VCaP (cell line): ENCODE results near the gene ADAM33.

ENCODE experiments used
- H3K27ac ChIP-seq: fragments of 450-650 bp; 2 replicates; pipeline ENCODE4 v1.5.1; 2017
- TF ChIP-seq, protein P1 (sequence below): fragments of 450-650 bp; conservative IDR thresholded peaks from 2 replicates; pipeline ENCODE4 v1.5.1; 2017; ENCODE audit warnings: mild to moderate bottlenecking, moderate library complexity

The ADAM33 gene

DNA sequence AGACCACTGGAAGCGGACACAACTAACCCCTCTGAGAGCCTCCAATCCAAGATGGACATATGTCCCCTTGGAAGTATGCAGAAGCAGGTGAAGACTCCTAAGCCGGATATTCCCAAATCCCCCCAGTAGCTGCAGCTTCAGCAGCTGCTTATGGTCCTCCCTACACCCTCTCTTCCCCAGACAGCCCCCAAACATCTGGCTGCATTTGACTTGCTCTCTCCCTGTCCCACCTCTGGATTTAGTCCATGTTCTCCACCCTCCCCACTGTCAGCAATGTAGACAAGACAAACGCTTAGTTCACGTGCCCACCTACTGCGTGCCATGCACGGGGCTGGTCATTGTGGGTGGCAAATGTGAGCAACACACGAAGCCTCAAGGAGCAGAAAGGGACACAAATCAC lies 4.6 kb upstream of the ADAM33 start:
- TF ChIP-seq, protein P1, sequence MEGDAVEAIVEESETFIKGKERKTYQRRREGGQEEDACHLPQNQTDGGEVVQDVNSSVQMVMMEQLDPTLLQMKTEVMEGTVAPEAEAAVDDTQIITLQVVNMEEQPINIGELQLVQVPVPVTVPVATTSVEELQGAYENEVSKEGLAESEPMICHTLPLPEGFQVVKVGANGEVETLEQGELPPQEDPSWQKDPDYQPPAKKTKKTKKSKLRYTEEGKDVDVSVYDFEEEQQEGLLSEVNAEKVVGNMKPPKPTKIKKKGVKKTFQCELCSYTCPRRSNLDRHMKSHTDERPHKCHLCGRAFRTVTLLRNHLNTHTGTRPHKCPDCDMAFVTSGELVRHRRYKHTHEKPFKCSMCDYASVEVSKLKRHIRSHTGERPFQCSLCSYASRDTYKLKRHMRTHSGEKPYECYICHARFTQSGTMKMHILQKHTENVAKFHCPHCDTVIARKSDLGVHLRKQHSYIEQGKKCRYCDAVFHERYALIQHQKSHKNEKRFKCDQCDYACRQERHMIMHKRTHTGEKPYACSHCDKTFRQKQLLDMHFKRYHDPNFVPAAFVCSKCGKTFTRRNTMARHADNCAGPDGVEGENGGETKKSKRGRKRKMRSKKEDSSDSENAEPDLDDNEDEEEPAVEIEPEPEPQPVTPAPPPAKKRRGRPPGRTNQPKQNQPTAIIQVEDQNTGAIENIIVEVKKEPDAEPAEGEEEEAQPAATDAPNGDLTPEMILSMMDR, result no peak
- H3K27ac ChIP-seq, result no peak overlapping the region

DNA sequence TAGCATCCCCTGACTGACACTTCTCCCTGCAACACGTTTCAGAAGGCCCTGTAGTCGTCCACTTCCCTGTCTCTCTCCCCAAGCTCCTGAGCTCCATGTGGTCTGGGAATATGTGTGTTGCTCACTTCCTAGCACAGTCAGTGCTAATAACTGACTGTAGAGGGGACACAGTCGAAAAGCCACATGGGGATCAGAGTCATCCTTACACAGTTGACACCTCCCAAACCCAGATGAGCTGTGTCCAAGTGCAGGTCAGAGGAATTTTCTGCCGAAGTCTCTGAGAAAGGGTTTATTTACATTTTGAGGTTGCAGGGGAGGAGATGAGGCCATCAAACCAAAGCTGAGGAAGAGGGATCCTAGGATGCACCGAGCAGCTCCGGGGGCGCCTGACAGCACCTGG lies 3.5 kb upstream of the ADAM33 start:
- TF ChIP-seq, protein P1, result no peak
- no peak overlapping the region for H3K27ac ChIP-seq

DNA sequence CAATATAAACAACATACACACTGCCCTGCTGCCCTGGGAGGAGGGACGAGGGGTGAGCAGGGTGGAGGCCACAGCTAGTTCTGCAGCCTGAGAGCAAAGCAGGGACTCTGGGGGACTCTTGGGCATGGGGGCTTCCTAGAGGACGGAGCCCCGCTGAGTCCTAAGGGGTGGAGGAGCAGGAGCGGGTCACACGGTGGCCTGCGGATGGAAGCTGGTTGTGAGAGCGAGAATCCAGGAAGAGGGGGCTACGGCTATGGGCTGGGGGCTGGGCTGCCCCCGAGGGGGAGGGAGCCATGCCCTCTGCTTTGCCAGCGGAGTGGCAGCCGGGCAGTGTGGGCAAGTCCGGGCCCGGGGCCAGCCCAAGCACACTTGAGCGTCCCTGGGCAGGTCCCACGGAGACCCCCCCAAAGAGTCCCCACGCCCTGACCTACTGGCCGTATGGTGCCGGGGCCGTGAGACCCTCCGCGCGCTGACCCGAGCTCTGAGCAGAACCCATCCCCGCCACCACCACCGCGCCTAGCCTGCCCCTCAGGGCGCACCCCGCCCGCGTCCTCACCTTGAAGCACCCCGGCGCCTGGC lies 369 bp downstream of the ADAM33 start:
- TF ChIP-seq, protein P1, result no peak
- H3K27ac ChIP-seq, result peak overlapping the region; percentile 24; the same call in 1 of the 2 replicates

DNA sequence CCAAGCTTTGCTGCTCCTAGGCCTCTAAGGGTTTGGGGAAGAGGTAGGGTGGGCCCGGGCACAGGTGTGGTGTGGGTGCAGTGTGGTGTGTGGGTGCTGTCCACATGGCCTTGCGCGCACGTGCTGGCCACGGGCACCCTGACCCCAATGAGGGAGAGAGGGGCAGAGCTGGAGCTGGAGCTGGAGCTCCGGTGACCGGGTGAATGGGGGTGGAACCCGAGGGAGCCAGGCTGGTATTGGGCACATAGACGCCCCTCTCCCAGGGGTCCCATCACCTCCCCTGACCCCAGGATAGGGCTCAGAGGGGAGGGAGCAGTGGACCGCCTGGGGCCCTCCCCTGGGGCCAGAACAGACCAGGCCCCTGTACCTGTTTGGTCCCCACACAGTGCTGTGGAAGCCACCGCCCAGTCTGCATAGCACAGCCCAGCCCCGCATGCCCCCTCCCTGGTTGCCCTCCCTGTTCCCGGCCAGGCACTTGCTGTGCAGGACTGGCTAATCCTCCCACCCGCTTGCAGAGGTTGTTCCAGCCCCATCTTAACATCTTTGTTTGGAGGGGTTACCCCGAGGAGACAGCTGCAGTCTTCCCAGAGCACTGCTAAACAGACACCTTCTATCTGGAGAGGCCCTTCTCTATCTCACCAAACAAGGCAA lies 984 bp downstream of the ADAM33 start:
- TF ChIP-seq, protein P1, result no peak
- no peak overlapping the region for H3K27ac ChIP-seq

DNA sequence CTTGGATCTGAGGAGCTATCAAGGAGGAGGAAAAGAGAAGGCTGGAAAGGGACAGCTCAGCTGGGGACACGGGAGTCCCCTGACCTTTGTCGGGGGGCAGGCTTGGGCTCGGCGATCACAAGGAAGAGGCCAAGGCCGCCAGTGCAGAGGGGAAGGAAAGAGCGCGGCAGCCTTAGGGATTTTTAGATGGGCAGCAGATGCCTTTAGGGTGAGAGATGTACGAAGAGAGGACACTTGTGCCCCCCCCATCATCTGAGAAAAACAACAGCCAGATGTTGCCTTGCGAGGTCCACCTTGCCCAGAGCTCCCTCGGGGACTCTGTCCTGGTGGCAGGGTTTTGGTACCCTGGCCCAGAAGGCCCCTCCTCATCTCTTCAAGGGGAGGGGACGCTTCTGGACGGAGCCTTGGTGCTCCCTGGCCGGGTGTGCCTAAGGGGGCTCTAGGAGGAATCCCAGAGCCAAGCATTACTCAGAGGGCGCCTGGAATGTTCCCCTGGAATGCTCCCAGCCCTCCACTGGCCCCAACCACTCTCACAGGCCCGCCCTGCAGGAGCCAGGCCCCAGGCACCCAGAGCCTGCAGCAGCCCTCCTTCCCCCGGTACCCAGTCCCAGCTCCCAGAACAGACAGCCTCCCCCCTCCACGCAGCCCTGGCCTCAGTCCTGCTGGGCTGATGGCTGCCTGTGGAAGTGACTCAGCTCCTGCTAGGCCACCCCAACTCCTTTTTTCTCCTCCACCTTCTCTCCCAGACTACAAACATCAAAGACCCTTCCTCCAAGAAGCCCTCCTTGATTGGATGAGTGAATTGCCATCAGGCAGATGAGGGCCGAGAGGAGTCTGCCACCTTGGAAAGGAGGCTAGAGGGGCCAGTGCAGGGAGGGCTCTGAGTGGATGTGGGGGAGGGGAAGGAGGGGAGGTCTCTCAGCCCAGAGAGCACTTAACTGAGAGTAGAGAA lies 1.8 kb downstream of the ADAM33 start:
- TF ChIP-seq, protein P1, result no peak
- no peak overlapping the region for H3K27ac ChIP-seq

DNA sequence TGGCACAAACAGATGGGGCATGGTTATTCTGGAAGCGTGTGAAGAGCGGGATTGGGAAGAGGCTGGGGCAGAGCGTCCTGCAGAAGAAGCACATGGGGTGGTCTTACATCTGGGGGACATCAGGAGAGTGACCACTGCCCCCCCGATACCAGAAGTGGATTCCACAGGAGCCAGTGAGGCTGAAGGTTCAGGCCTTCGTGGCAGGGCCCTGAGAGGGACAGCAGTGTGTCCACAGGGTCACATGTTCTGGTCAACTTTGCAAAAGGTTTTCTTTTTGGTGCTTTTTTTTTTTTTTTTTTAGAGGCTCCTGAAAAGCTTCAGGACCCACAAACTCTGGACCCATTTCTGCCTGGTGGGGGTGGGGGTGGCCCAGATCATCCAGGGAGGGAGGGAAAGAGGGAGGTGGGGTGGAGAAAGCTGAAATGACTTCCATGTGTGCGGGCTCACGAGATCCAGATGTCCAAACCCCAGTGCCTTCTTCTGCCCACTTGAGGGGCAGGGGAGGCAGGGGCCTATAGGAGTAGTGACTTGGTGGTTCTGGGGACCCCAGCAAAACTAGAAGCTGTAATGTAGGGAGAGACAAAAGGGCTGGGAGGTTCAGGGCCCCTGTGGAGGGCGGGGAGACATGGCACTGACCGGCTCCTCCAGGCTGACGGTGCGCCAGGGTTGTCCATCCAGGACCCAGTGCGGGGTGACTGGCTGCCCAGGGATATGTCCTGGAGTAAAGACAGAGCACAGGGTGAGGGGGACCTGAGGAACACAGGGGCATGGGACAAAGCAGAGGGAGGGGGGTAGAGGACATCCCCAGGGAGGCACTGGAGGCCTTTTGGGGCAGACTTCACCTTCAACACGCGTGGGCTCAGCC lies 2.7 kb downstream of the ADAM33 start:
- TF ChIP-seq, protein P1, result no peak
- H3K27ac ChIP-seq, result no peak overlapping the region
